Measurements from ENCODE around the gene MSRB3.

DNA sequence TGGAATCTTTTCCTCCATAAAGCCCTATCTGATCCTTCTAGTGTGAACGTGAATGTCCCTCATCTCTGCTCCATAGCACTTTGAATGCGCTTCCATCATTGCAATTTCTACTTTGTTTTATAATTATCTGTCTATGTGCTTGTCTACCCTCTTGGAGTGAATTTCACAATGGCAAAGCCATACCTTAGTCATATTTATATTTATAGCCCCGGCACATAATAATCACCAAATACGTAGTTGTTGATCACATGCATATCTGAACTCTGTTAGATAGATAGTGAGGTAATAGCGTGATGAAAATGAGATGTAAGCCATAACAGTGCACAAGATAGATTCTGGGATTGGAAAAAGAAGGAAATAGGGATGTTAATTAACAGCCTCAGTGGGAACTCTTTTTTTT is 55.2 kb downstream of the MSRB3 start:
- no peak for TF ChIP-seq POLR2AphosphoS5 (IDR thresholded peaks at IDR 0.05; ENCODE audit: low read depth, low read length)
- TF ChIP-seq, protein P1, sequence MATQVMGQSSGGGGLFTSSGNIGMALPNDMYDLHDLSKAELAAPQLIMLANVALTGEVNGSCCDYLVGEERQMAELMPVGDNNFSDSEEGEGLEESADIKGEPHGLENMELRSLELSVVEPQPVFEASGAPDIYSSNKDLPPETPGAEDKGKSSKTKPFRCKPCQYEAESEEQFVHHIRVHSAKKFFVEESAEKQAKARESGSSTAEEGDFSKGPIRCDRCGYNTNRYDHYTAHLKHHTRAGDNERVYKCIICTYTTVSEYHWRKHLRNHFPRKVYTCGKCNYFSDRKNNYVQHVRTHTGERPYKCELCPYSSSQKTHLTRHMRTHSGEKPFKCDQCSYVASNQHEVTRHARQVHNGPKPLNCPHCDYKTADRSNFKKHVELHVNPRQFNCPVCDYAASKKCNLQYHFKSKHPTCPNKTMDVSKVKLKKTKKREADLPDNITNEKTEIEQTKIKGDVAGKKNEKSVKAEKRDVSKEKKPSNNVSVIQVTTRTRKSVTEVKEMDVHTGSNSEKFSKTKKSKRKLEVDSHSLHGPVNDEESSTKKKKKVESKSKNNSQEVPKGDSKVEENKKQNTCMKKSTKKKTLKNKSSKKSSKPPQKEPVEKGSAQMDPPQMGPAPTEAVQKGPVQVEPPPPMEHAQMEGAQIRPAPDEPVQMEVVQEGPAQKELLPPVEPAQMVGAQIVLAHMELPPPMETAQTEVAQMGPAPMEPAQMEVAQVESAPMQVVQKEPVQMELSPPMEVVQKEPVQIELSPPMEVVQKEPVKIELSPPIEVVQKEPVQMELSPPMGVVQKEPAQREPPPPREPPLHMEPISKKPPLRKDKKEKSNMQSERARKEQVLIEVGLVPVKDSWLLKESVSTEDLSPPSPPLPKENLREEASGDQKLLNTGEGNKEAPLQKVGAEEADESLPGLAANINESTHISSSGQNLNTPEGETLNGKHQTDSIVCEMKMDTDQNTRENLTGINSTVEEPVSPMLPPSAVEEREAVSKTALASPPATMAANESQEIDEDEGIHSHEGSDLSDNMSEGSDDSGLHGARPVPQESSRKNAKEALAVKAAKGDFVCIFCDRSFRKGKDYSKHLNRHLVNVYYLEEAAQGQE (IDR thresholded peaks at IDR 0.05; ENCODE audit: insufficient read depth in 1 of 2, low read depth in 2 of 2, low read length in 2 of 2), result no peak
- TF ChIP-seq FOXP2 (optimal IDR thresholded peaks at IDR 0.05; ENCODE audit: borderline replicate concordance, extremely low read depth, extremely low read length, insufficient read depth), result no peak
- no peak for TF ChIP-seq TAF1 (IDR thresholded peaks at IDR 0.05; ENCODE audit: borderline replicate concordance, insufficient read depth, low read length)
